GM12865 (cell line): Measurements from ENCODE around the gene ZHX3.
"Not testable (repeated sequence)": the region's sequence is repeated elsewhere in the genome, so short reads cannot be mapped to it uniquely, and the experiment has no call there.

Source experiments
- DNase-seq: peaks from one replicate; pipeline ENCODE4 v3.0.0; 2010; ENCODE audit warnings: low read depth
- H3K4me3 ChIP-seq: 2 replicates; pipeline ENCODE4 v1.5.1; 2011; ENCODE audit warnings: mild to moderate bottlenecking, low read depth, low read length, control low read depth
- CTCF ChIP-seq: IDR thresholded peaks from 2 replicates; pipeline ENCODE4 v1.5.1; 2011; ENCODE audit warnings: low read length, control low read depth, low read depth, inconsistent platforms; ENCODE audit not compliant: insufficient read depth; ENCODE audit errors: missing control alignments

The ZHX3 gene

GRCh38 chr20:41135187-41135887 is 182.2 kb downstream of the ZHX3 start:
- peak; percentile 82 for TF ChIP-seq CTCF
- H3K4me3 ChIP-seq: no peak overlapping the region
- DNase-seq: peak; percentile 71

GRCh38 chr20:41134362-41135186 is 183.0 kb downstream of the ZHX3 start:
- no peak overlapping the region for H3K4me3 ChIP-seq
- no peak for TF ChIP-seq CTCF
- DNase-seq: no peak

- no peak for TF ChIP-seq CTCF
- peak; percentile 89 for DNase-seq
- H3K4me3 ChIP-seq: no peak overlapping the region
Measured at GRCh38 chr20:41133709-41134361, 183.7 kb downstream of the ZHX3 start.

GRCh38 chr20:41132388-41132775 is 185.1 kb downstream of the ZHX3 start:
- DNase-seq, H3K4me3 ChIP-seq: not testable (repeated sequence)

GRCh38 chr20:41131594-41132387 is 185.7 kb downstream of the ZHX3 start:
- H3K4me3 ChIP-seq: no peak overlapping the region
- TF ChIP-seq CTCF: no peak
- DNase-seq: peak; percentile 69
